ENCODE measurements around the gene KRTAP4-1.
"Not testable (repeated sequence)": the region's sequence is repeated elsewhere in the genome, so short reads cannot be mapped to it uniquely, and the experiment has no call there.

Gene KRTAP4-1

DNA sequence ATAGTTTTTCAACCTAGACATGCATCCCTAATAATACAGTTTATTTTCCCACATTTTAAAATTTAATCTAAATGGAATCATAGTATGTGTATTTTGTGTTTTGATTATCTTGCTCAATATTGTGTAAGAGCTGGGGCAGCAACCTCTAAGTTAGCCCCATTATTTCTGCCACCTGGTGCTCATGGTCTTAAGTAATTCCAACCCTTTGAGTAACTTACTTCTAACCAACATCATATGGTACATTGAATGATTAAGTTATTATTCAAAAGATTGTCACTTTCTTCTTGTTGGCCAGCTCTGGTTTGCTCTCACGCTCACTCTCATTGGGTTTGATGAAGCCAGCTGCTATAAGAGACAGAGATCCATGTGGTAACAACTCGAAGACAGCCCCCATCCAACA, 12.8 kb downstream of the KRTAP4-1 start:
- no peak for DNase-seq (ENCODE audit: low read depth)

GRCh38 chr17:41168121-41168520, 16.6 kb downstream of the KRTAP4-1 start, which contains the start of gene KRTAP4-3:
Gene KRTAP4-3 (minus strand): TSS chr17:41168221. CDS start chr17:41168172, 49 bp downstream.
- DNase-seq (ENCODE audit: low read depth), result no peak

DNA sequence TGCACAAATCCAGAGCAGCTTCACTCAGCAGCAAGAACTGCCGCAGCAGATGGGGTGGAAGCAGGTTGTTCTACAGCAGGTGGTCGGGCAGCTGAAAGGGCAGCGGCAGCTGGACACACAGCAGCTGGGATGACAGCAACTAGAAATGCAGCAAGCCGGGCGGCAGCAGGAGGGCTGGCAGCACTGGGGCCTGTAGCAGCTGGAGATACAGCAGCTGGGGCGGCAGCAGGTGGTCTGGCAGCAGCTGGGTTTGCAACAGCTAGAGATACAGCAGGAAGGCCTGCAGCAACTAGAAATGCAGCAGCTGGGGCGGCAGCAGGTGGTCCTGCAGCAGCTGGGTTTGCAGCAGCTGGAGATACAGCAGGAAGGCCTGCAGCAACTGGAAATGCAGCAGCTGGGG, 17.1 kb downstream of the KRTAP4-1 start:
- DNase-seq (ENCODE audit: low read depth), result no peak

DNA sequence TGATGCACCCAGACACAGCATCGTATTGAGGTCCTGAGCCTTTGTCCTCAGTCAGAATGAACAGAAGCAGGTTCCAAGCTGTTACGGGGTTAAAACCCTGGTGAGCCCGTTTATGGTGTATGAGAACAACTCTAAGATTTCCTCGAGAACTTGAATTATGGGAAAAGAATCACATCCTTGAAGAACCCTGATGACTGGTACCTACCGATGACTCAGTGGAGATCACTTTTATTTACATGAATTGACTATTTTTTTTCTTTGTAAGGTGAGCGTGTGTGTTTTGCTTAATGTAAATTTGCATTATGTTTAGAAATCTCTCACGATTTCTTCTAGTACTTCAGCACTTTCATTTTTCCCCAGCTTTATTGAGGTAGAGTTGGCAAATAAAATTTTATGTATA, 20.9 kb downstream of the KRTAP4-1 start:
- DNase-seq (ENCODE audit: low read depth), result no peak

DNA sequence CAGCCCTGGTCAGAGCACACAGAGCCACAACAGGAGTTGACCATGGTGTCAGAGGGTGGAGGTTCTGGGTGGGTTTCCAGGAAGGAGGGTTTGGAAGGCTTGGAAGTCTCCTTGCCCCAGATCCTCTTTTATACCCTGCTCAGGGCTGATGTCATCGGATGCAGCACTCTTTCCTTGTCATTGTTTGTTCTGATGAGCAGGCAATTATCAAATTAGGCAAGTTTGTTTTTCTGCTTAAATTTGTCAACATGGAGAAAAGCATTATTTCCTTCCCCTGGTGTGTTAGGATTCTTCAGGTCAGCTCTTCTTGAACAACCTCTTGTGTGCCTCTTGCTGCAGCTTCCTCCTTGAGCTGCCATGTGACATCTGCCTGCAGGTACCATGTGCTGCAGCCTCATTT, 24.1 kb downstream of the KRTAP4-1 start, which contains the start of gene KRTAP4-4:
KRTAP4-4 (minus strand) TSS at position 101 of the 400 bp plus-strand sequence; CDS start at position 44, 57 bp downstream.
- DNase-seq (ENCODE audit: low read depth), result no peak

GRCh38 chr17:41160190-41160589, 24.5 kb downstream of the KRTAP4-1 start:
- DNase-seq (ENCODE audit: low read depth), result not testable (repeated sequence)

- DNase-seq (ENCODE audit: low read depth), result no peak
These were observed 30.9 kb downstream of the KRTAP4-1 start for GRCh38 chr17:41153856-41154255.

- DNase-seq (ENCODE audit: low read depth), result no peak
These were observed 33.2 kb downstream of the KRTAP4-1 start for GRCh38 chr17:41151525-41151924.

DNA sequence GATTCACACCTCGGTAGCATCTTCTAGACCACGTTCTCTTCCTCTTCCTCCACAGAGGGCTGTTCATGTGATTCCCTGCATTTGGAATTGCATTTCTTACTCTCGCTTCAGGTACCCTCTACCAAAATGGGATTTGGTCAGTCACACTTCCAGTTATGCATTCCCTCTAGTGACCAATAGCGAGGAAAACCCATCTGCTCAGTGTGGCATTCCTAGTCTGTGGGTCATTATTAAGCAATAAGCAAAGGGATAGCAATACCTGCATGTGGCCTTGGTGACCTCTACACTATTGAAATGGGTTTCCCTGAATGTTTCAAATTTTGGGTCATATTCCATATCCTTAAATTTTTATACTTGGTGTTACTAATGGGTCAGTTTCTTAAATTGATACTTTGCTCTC, 34.7 kb downstream of the KRTAP4-1 start:
- DNase-seq (ENCODE audit: low read depth), result no peak

- DNase-seq (ENCODE audit: low read depth), result no peak
These were observed 35.1 kb downstream of the KRTAP4-1 start, which contains the start of gene KRTAP4-5 for GRCh38 chr17:41149652-41149985. Gene KRTAP4-5 (minus strand): TSS chr17:41149825. CDS start chr17:41149767, 58 bp downstream.

- not testable (repeated sequence) for DNase-seq (ENCODE audit: low read depth)
These were observed 35.6 kb downstream of the KRTAP4-1 start for GRCh38 chr17:41148971-41149651.

- DNase-seq (ENCODE audit: low read depth), result no peak
These were observed 37.0 kb downstream of the KRTAP4-1 start for GRCh38 chr17:41147531-41148204.

GRCh38 chr17:41145261-41145660, 39.5 kb downstream of the KRTAP4-1 start:
- DNase-seq (ENCODE audit: low read depth), result no peak

DNA sequence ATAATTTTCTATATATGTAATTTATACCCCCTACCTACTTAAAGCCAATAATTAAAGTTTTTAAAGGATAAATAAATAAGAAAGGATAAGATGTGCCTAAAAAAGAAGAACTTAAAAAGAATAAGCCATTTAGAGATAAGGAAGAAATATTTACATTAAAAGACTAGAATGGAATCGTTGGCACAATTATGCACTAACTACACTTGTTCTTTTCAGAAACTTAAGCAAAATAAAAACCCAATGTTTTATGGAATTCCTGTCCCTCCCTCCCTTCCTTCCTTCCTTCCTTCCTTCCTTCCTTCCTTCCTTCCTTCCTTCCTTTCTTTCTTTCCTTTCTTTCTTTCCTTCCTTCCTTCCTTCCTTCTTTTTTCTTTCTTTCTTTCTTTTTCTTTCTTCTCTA, 39.9 kb downstream of the KRTAP4-1 start:
- no peak for DNase-seq (ENCODE audit: low read depth)

DNA sequence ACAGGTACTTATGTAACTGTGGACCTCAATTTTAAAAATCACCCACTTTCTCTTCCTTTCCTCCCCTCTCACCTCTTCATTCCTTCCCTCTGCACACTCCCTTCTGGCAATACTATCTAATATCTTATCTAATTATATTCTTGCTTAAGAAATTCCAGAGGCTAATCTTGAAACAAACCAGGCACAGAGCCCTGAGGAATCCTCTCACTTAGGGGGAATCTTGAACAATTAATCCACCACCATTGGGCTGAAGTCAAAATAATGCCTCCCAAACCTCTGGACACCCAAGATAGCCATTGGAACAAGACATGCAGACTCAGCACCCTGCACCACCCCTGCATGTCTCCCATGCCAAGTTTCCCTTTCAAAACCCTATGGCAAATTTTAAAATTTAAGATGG, 43.4 kb downstream of the KRTAP4-1 start:
- DNase-seq (ENCODE audit: low read depth), result no peak

DNA sequence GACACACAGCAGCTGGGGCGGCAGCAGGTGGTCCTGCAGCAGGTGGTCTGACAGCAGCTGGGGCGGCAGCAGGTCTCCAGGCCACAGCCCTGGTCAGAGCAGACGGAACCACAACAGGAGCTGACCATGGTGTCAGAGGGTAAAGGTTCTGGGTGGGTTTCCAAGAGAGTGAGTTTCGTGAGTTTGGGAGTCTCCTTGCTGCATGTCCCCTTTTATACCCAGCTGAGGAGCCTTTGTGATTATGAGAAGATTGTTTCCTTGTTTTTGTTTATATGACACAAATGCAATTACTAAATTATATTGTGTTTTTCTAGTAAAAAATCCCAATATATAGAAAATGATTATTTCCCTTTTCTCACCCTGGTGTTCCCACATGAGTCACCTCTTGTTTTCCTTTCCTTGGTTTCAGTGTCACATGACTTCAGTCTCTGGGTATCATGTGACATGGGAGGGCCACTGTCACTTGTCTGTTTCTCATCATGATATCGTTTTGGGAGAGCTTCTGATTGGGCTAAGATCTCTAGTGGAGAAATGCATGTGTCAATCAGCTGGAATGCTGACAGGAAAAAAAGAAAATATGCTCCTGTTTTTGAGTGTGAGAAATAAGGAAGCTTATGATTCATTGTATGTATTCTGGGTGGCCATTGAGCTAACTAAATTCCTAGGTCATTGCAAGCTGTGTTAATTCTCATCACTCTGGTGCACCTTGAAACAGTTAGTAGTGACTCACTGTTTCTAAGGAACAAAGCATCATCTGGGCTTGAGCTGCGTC, 44.2 kb downstream of the KRTAP4-1 start, which contains the start of gene KRTAP4-6:
KRTAP4-6 (minus strand) TSS at position 185 of the 772 bp plus-strand sequence; CDS start at position 128, 57 bp downstream.
- DNase-seq (ENCODE audit: low read depth), result no peak

- not testable (repeated sequence) for DNase-seq (ENCODE audit: low read depth)
These were observed 44.8 kb downstream of the KRTAP4-1 start for GRCh38 chr17:41139865-41140264.
